Astrocyte of the cerebellum (primary cell): ENCODE results near the gene VAMP8.
A peak's percentile ranks its signal among the peaks of the same experiment; 100 is the strongest.

ENCODE experiments used
- DNase-seq: peaks from one replicate; pipeline ENCODE4 v3.0.0-alpha.2; 2011; ENCODE audit warnings: low read depth
- H3K4me3 ChIP-seq: 2 replicates; pipeline ENCODE4 v1.5.1; 2011; ENCODE audit warnings: mild to moderate bottlenecking, low read depth, low read length, moderate library complexity
- in situ Hi-C: cut with HindIII; loops from 2 replicates; pipeline ENCODE4 v1.10.0; 2017; ENCODE audit warnings: low sequenced_read_pairs
- TF ChIP-seq, protein P1 (sequence below): IDR thresholded peaks from 2 replicates; pipeline ENCODE4 v1.5.1; 2012; ENCODE audit warnings: low read length, low read depth, moderate library complexity, mild to moderate bottlenecking; ENCODE audit errors: missing control alignments

Gene VAMP8

DNA sequence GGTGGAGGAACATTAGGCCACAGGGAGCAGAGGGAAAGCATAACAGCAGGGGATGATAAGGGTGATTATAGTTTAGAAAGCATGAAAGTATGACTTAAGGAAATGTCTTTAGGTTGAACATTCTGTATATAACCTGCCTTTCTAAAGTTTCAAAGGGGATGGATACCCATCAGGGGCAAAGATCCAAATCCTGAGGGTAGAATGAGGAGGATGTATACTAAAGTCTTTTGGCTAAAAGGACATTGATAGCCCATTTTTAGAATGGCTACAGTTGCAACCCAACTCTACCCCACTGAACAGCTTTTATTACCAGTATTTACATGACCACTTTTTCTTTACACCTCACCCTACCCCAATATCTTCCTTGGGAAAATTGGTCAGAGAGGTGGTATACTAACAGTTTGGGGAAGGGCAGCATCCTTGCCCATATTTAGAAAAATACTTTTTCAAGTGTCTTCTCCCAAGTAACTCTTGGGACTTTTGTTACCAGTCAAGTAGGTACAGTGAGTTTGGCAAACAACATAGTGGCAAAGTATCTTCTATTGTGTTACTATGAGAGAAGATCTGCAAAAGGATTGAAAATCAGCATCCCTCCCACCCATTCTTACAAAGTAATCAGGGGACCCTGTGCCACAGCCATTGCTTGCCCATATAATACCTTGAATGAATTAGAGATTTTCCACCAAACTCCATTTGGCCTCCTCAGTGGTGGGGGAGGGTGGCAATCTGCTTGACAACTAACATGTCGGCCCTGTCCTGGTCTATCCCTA, 30.1 kb upstream of the VAMP8 start:
- DNase-seq, result no peak
- H3K4me3 ChIP-seq, result no peak overlapping the region
- in situ Hi-C loops, result no loop called here
- TF ChIP-seq, protein P1, sequence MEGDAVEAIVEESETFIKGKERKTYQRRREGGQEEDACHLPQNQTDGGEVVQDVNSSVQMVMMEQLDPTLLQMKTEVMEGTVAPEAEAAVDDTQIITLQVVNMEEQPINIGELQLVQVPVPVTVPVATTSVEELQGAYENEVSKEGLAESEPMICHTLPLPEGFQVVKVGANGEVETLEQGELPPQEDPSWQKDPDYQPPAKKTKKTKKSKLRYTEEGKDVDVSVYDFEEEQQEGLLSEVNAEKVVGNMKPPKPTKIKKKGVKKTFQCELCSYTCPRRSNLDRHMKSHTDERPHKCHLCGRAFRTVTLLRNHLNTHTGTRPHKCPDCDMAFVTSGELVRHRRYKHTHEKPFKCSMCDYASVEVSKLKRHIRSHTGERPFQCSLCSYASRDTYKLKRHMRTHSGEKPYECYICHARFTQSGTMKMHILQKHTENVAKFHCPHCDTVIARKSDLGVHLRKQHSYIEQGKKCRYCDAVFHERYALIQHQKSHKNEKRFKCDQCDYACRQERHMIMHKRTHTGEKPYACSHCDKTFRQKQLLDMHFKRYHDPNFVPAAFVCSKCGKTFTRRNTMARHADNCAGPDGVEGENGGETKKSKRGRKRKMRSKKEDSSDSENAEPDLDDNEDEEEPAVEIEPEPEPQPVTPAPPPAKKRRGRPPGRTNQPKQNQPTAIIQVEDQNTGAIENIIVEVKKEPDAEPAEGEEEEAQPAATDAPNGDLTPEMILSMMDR, result no peak

DNA sequence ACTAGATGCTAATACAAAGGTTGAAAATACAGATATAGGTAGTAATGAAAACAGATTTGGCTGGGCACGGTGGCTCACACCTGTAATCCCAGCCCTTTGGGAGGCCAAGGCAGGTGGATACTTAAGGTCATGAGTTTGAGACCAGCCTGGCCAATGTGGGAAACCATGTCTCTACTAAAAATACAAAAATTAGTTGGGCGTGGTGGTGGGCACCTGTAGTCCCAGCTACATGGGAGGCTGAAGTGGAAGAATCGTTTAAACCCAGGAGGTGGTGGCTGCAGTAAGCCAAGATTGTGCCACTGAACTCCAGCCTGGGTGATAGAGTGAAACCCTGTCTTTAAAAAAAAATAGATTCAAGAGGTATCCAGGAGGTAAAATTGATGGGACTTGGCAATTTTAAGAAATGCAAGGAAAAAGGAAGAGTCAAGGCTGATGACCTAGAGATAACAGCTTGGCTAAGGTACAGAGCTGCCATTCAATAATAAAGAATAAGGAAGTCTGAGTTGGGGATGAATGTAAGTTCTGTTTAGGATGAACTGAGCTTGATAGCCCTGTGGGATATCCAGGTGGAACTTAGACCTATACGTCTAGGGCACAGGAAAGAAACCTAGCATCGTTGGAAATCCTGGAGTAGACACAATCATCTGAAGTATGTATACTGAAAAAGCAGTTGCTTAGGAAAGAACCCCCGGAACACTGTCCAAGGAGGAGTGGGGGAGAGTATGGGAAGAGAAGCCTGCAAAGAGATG, 29.4 kb upstream of the VAMP8 start:
- no peak for DNase-seq

DNA sequence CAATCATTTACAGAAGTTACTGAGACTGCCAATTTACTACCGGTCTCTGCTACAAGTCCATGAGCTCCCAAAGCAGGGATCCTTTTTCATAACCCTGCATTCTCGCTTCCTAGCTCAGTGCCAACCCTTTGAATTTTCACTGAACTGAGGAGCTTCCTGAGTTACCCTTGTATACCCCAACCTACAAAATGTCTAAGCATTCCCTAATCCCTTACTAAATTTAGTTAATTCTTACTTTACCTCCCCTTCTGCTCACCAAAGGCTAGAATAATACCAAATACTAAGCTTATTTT, 28.8 kb upstream of the VAMP8 start:
- DNase-seq, result no peak
- TF ChIP-seq, protein P1, result no peak
- in situ Hi-C loops, result no loop called here
- no peak overlapping the region for H3K4me3 ChIP-seq

More for the DNA sequence above, 29.4 kb upstream of the VAMP8 start:
- no peak overlapping the region for H3K4me3 ChIP-seq
- in situ Hi-C loops, result no loop called here
- TF ChIP-seq, protein P1, result no peak

DNA sequence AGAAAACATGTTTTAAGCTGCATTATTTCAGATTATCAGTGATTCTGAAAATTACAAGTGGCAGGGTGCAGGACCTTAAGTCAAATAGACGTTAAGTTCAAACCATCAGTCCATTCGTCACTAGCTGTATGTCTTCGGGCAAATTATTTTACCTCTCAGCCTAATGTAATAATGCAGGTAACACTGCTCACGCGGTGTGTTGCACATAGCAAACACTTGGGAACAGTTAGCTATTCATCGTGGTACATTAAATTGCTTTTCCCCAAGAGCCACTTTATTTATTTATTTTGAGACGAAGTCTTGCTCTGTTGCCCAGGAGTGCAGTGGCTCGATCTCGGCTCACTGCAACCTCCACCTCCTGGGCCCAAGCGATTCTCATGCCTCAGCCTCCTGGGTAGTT, 28.3 kb upstream of the VAMP8 start:
- TF ChIP-seq, protein P1, result no peak
- no peak overlapping the region for H3K4me3 ChIP-seq
- in situ Hi-C loops, result no loop called here
- DNase-seq, result no peak

DNA sequence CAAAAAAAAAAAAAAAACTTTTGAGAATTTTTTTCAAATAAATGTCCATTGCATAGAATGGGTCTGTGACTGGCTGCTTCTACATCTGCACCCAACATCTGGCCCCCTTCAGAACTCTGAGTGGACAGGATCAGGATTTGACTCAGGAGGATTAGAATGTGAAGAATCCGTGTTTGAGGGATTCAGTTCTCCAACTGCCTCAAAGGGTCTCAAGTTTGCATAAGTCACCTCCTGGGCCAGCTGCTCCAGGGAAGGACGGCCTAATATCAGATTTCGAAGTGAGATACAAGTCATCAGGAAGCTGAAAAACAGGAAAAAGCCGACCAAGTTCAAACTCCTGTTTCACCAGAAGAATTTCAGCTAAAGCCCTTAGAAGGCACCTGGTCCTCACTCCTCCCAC, 27.6 kb upstream of the VAMP8 start:
- TF ChIP-seq, protein P1, result no peak
- no peak overlapping the region for H3K4me3 ChIP-seq
- in situ Hi-C loops, result no loop called here
- DNase-seq, result peak; percentile 74

DNA sequence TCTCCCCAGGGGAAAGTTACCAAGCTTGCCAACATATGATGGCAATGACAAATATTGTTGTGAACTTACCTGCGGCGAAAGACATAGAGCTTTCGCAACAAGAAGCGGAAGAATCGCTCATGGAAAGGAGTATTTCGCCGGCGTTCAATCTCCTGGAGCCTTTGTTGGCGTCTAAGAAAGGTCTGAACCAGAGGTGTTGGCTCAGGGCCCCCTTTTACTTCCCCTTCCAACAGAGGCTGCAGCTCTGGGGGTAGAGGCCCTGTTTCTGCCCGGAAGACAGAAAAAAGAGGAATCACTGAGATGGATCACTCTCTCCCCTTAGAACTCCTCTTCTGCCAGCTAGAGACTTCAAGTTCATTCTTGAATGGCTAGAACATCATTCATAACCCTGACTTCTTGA, 26.9 kb upstream of the VAMP8 start:
- no peak overlapping the region for H3K4me3 ChIP-seq
- TF ChIP-seq, protein P1, result no peak
- DNase-seq, result no peak
- in situ Hi-C loops, result no loop called here
